PC-3 (cell line): ENCODE results near the gene CDK11A.

Experiments
- CTCF ChIP-seq: fragments of 300-600 bp; sonication (generic); conservative IDR thresholded peaks from 2 replicates; pipeline ENCODE4 v1.5.1; 2017; ENCODE audit warnings: antibody characterized with exemption, low read depth, mild to moderate bottlenecking, low read length
- EZH2 ChIP-seq: fragments of 300-600 bp; sonication (generic); IDR thresholded peaks from one replicate; pipeline ENCODE4 v1.6.1; 2017; ENCODE audit warnings: antibody characterized with exemption, mild to moderate bottlenecking, low read length; ENCODE audit not compliant: unreplicated experiment

- TF ChIP-seq CTCF (no peak), EZH2 (no peak)
These were observed 45.9 kb upstream of the CDK11A start for GRCh38 chr1:1770102-1770501.
